Brain microvascular endothelial cell (primary cell): Measurements from ENCODE around the gene WDR4.

ENCODE experiments used
- DNase-seq: peaks from one replicate; pipeline ENCODE4 v3.0.0-alpha.2; 2020
- H3K27ac ChIP-seq: fragments of 250-450 bp; sonication (Bioruptor Pico); 2 replicates; pipeline ENCODE4 v1.5.1; 2020; ENCODE audit warnings: mild to moderate bottlenecking, moderate library complexity
- H3K27me3 ChIP-seq: fragments of 250-450 bp; sonication (Bioruptor Pico); replicated peaks from 2 replicates; pipeline ENCODE4 v1.5.1; 2020; ENCODE audit warnings: mild to moderate bottlenecking
- H3K36me3 ChIP-seq: fragments of 250-450 bp; sonication (Bioruptor Pico); replicated peaks from 2 replicates; pipeline ENCODE4 v1.5.1; 2020; ENCODE audit warnings: mild to moderate bottlenecking
- H3K4me3 ChIP-seq: 2 replicates; pipeline ENCODE4 v1.5.1; 2011; ENCODE audit warnings: low read depth, mild to moderate bottlenecking, control low read depth, low read length, moderate library complexity
- CTCF ChIP-seq: IDR thresholded peaks from 2 replicates; pipeline ENCODE4 v1.5.1; 2011; ENCODE audit warnings: low read depth, mild to moderate bottlenecking, moderate library complexity, low read length, control low read depth, inconsistent platforms; ENCODE audit errors: missing control alignments
- in situ Hi-C: cut with HindIII; loops from 2 replicates; pipeline ENCODE4 v1.10.0; 2017; ENCODE audit warnings: low sequenced_read_pairs, low pct_ligation_motif_present

The WDR4 gene

DNA sequence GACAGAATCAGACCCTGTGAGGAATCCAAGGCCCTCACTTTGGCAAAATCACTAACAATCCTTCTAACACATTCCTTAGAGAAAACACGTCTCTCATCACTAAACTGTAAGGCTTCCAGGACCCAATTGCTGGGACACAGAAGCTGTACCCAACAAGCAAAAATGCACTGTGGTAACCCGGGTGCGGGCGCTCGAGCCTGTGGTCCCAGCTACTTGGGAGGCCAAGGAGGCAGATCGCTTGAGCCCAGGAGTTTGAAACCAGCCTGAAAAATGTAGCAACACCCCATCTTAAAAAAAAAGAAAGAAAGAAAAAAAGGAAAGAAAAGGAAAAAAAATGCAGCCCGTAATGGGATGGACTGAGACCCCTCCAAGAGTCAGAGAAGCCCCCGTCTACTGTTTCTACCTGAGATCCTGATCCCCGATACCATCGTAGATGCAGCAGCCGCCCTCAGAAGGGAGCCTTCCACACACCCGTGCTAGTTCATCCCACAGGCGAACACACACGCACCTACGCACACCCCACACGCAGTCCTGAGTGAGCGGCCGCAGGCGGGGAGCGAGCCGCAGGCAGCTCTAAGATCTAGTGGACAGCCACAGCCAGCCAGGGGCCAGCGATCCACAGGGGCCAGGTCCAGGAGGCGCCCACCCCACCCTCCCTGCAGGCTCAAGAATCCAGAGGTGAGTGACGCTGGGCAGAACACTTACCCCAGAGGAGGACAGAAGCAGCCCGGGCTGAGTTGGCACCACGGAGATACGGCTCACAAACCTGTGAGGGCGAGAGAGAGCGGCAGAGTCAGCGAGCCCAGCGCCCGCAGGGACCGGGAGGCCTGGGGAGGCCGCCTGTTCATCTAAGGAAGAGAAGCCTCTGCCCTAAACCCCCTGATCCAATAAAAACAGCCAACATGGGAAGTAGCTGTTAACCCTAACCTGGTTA lies 20.1 kb downstream of the WDR4 start:
- in situ Hi-C loops = no loop called here
- peaks cover 58% of the 10 kb centered on the region for H3K36me3 ChIP-seq
- DNase-seq = no peak

GRCh38 chr21:42858185-42858847 lies 21.0 kb downstream of the WDR4 start:
- H3K4me3 ChIP-seq = no peak overlapping the region
- H3K27me3 ChIP-seq = no peaks in the 10 kb centered on the region
- in situ Hi-C loops = no loop called here
- H3K36me3 ChIP-seq = peaks cover 66% of the 10 kb centered on the region
- DNase-seq = no peak
- TF ChIP-seq CTCF = no peak
- no peak overlapping the region for H3K27ac ChIP-seq

More for the DNA sequence above, 20.1 kb downstream of the WDR4 start:
- TF ChIP-seq CTCF = no peak
- Histone ChIP-seq H3K27me3 (no peaks in the 10 kb centered on the region), H3K27ac (no peak overlapping the region), H3K4me3 (no peak overlapping the region)

GRCh38 chr21:42857216-42857615 lies 22.1 kb downstream of the WDR4 start:
- no peak overlapping the region for H3K4me3 ChIP-seq
- DNase-seq = no peak
- H3K27ac ChIP-seq = no peak overlapping the region
- no peak for TF ChIP-seq CTCF
- H3K36me3 ChIP-seq = peaks cover 66% of the 10 kb centered on the region
- in situ Hi-C loops = no loop called here
- no peaks in the 10 kb centered on the region for H3K27me3 ChIP-seq

DNA sequence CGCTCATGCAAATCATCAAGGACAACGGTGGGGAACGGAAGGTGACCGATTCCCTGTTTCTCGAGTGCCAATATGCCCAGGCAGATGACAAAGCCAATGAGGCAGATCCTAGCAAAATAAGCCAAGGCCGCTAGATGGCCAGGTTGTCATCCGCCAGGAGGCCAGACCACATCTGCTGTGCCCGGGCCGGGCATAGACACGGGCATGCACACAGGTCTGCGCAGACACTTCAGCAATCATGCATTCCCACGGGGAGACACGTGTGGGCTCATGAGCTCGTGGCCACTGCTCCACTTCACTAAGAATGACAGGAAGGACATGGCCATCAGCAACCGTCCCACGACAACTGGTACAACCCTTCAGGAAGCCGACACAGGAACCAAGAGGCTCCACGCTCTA lies 23.4 kb downstream of the WDR4 start:
- no peak for TF ChIP-seq CTCF
- Histone ChIP-seq H3K27me3 (no peaks in the 10 kb centered on the region), H3K4me3 (no peak overlapping the region), H3K27ac (no peak overlapping the region), H3K36me3 (peaks cover 68% of the 10 kb centered on the region)
- DNase-seq = no peak
- in situ Hi-C loops = no loop called here

- Histone ChIP-seq H3K4me3 (no peak overlapping the region), H3K27ac (no peak overlapping the region), H3K36me3 (peaks cover 65% of the 10 kb centered on the region), H3K27me3 (no peaks in the 10 kb centered on the region)
- no peak for DNase-seq
- in situ Hi-C loops = no loop called here
- TF ChIP-seq CTCF = no peak
These were observed 24.0 kb downstream of the WDR4 start for GRCh38 chr21:42855171-42855936.
